Activated T-helper 1 cell treated with anti-CD3 and anti-CD28 coated beads, Interleukin-12 subunit alpha, Interleukin-12 subunit beta, Interleukin-2, Interleukin-4 antibody, amounts not matched to agents 30 ng/mL and 10 ng/mL and 1 ng/mL, durations not matched to agents 14 hours and 24 hours and 36 hours (primary cell): ENCODE data around the gene SELENOI. TPM values are rescaled to one million over a fixed set of nuclear protein-coding genes. Genes with fewer than 3 reads are reported as not detected.
"Not testable (repeated sequence)": the region's sequence is repeated elsewhere in the genome, so short reads cannot be mapped to it uniquely, and the experiment has no call there.

ENCODE experiments used
- DNase-seq: peaks from one replicate; pipeline ENCODE4 v3.0.0; 2021; ENCODE audit warnings: low spot score
- H3K27ac Mint-ChIP-seq: one replicate; pipeline ENCODE4 v1.8.0; 2021; ENCODE audit warnings: mild to moderate bottlenecking, mixed read lengths
- H3K27me3 Mint-ChIP-seq: one replicate; pipeline ENCODE4 v1.8.0; 2022; ENCODE audit warnings: mild to moderate bottlenecking, moderate library complexity, mixed read lengths; ENCODE audit not compliant: insufficient read depth
- H3K36me3 Mint-ChIP-seq: one replicate; pipeline ENCODE4 v1.8.0; 2021; ENCODE audit warnings: low read depth, mixed read lengths
- H3K4me1 Mint-ChIP-seq: one replicate; pipeline ENCODE4 v1.8.0; 2021; ENCODE audit warnings: low read depth, mixed read lengths
- H3K4me3 Mint-ChIP-seq: one replicate; pipeline ENCODE4 v1.8.0; 2021; ENCODE audit warnings: mild to moderate bottlenecking, moderate library complexity, mixed read lengths
- H3K9me3 Mint-ChIP-seq: one replicate; pipeline ENCODE4 v1.8.0; 2021; ENCODE audit warnings: mixed read lengths
- intact Hi-C: fragments of 100-400 bp; cut with micrococcal nuclease; formaldehyde crosslinking; loops from one replicate; pipeline ENCODE4 v1.15.1; 2024
- total RNA-seq: library from RNA; stranded (reverse); gene quantifications from 2 replicates; pipeline ENCODE4 v1.2.3, GENCODE V29; 2022

The SELENOI gene
- total RNA-seq, 1 donor from 2014 or later, result 68.2 TPM

DNA sequence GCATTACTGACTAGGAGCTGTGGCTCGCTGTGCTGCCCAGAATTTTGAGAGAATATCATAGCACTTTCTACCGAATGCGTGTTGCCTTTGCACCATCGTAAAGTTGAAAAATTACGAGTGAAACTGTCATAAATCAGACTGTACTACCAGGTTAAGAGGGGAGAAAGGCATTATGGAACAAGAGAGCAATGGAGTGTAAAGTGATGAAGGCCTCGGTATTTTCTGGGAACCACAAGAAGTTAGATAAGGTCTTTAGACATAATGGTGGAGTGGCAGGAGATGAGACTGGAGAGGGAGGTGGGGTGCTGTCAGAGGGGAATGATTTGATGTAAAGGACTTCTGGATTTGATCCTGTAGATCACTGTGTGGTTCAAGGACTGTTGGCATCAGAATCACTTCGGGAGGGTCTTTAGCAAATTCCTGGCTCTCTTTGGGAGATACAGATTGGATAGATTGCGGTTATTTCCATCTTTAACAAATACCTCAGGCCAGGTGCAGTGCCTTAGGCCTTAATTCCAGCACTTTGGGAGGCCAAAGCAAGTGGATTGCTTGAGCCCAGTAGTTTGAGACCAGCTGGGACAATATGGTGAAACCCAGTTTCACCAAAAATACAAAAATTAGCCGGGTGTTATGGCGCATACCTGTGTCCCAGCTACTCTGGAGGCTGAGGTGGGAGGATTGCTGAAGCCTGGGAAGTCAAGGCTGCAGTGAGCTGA, 5.6 kb downstream of the SELENOI start:
- Mint-ChIP-seq H3K9me3 (no peaks in the 10 kb centered on the region), H3K36me3 (peaks cover 28% of the 10 kb centered on the region), H3K4me3 (no peak overlapping the region), H3K4me1 (peaks cover 54% of the 10 kb centered on the region), H3K27ac (no peak overlapping the region), H3K27me3 (no peaks in the 10 kb centered on the region)
- DNase-seq, result no peak
- intact Hi-C loops, result no loop called here

DNA sequence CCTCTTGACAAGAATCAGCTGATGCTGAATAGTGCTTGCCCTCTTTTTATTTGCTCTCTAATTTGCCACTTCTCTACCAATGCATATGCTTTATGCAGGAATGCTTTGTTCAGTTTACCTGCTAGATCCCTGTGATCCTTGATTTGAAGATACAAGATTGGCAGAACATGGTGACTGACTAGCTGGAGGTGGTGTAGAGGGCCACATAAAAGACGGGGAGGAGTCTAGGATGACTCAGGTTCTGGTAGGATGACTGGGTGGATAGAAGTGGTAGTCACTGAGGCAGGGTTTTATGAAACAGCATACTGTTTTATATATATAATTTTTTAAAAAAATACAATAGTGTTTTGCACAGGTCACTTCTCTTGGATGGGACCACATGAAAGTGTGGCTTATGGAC, 6.9 kb downstream of the SELENOI start:
- Mint-ChIP-seq H3K27ac (no peak overlapping the region), H3K9me3 (no peaks in the 10 kb centered on the region), H3K4me3 (no peak overlapping the region), H3K4me1 (peaks cover 58% of the 10 kb centered on the region), H3K36me3 (peaks cover 32% of the 10 kb centered on the region), H3K27me3 (no peaks in the 10 kb centered on the region)
- intact Hi-C loops, result no loop called here
- DNase-seq, result no peak

DNA sequence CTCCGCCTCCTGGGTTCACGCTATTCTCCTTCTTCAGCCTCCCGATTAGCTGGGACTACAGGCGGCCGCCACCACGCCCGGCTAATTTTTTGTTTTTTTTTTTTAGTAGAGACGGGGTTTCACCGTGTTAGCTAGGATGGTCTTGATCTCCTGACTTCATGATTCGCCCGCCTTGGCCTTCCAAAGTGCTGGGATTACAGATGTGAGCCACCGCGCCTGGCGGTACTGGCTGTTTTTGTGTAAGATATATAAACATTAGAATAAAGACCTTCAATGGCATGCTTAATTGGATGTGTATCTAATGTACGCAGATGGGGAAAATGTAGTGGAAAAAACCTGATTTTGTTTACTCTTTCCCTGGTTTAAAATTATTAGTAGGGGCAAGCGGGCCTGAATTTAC, 8.5 kb downstream of the SELENOI start:
- H3K27ac Mint-ChIP-seq, H3K9me3 Mint-ChIP-seq, DNase-seq, H3K27me3 Mint-ChIP-seq, H3K4me3 Mint-ChIP-seq, intact Hi-C loops: not testable (repeated sequence)
- Mint-ChIP-seq H3K4me1 (peaks cover 62% of the 10 kb centered on the region), H3K36me3 (peaks cover 33% of the 10 kb centered on the region)

DNA sequence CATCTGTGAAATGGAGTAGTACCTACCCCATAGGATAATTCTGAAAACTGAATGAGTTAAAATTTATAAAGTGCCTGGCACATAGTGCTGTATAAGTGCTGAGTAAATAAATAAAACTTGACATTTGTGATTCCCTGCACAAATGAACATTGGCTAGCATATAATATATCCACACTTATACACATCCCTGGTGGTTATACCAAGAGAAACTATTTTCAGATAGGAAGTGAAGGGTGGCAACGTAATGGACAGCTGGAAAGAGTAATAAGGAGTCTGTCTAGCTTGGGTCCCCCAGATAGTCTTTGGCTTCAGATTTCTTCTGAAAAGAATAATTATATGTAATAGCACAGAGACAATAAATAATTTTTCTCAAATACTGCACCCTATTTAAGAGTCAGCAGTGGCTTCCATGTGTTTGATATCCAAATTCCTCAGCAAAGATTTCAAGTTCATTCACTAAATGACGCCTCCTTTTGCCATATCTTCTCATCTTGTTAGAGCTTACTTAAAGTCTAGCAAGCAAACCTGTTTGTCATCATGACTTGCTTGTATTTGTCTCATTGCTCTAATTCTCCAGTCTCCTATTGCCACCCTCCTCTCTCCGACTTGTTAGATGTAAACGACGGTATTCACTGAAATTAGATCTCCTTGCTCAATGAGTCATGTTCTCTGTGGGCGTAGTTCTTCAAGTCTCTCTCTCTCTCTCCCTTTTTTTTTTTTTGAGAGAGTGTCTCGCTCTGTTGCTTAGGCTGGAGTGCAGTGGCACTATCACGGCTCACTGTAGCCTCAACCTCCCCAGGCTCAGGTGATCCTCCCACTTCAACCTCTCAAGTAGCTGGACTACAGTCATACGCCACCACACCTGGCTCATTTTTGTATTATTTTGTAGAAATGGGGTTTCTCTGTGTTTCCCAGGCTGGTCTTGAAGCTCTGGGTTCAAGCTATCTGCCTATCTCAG, 9.4 kb downstream of the SELENOI start:
- H3K9me3 Mint-ChIP-seq, result no peaks in the 10 kb centered on the region
- peaks cover 69% of the 10 kb centered on the region for H3K4me1 Mint-ChIP-seq
- DNase-seq, result no peak
- peak overlapping the region; percentile 1 for H3K27ac Mint-ChIP-seq
- H3K36me3 Mint-ChIP-seq, result peaks cover 37% of the 10 kb centered on the region
- H3K4me3 Mint-ChIP-seq, result no peak overlapping the region
- intact Hi-C loops, result loop anchor here (1.0 kb wide), 1 partner anchor 8 kb away; no protein-coding TSS in a partner anchor
- H3K27me3 Mint-ChIP-seq, result no peaks in the 10 kb centered on the region

DNA sequence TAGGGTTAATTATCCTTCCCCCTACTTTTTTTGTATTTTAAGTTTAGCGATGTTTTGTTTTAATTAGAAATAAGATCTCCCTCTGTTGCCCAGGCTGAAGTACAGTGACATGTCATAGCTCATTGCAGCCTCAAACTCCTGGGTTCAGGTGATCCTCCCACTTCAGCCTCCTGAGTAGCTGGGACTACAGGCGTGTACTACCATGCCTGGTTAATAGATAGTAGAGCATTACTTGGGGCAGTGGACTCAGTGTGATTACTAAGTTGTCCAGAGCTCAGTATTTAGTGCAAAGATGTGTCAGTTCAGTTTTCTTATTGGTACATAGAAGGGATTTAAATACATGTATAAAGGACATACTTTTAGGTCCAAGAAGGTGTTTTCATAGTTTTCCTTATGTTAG, 10.2 kb downstream of the SELENOI start:
- intact Hi-C loops, result no loop called here
- Mint-ChIP-seq H3K4me3 (no peak overlapping the region), H3K9me3 (no peaks in the 10 kb centered on the region), H3K4me1 (peaks cover 62% of the 10 kb centered on the region), H3K36me3 (peaks cover 35% of the 10 kb centered on the region), H3K27me3 (no peaks in the 10 kb centered on the region), H3K27ac (no peak overlapping the region)
- DNase-seq, result no peak

DNA sequence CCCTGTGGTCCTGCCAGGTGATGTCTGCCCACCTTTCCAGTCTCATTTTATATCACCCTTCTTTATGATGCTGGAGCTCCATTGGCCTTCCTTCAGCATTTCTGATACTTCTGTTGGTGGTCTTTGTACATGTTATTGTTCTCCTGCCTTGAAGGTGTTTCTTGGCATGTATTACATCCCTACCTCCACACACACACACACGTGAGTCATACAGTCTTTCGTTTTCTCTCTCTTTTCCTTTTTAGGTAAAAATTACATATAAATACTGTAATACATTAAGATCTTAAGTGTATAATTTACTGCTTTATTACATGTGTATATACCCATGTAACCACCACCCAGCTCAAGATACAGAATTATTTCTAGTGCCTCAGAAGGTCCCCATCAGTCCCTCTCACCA, 10.8 kb downstream of the SELENOI start:
- Mint-ChIP-seq H3K27ac (no peak overlapping the region), H3K36me3 (peaks cover 31% of the 10 kb centered on the region)
- intact Hi-C loops, result no loop called here

DNA sequence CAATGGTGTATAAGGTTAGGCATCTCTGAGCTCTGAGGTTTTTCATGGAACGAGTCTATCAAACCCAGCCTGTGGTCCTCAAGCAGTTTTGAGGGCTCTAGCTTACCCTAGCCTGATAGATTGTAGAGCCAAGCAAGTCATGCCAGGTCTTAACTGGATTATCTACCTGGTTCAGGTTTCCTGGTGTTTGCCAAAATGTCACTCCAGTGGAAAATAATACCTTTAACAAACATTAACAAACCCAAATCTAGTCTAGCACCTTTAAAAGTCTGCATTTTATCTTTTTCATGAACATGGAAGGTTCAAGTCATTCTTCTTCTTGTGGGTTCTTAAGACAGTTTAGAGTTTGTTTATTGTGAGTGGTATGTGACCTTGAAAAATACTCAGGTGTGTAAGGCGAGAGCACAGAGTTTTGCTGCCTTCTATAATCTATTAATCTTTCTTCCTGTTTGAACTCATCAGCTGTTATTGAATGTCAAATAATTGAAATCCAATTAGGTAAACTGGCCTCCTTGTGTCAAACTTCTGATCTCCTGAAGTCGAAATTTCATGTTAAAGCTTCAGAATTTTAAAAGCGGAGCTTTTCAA, 14.0 kb downstream of the SELENOI start:
- H3K27ac Mint-ChIP-seq, result no peak overlapping the region
- no peaks in the 10 kb centered on the region for H3K9me3 Mint-ChIP-seq
- intact Hi-C loops, result no loop called here
- no peaks in the 10 kb centered on the region for H3K27me3 Mint-ChIP-seq
- peaks cover 19% of the 10 kb centered on the region for H3K36me3 Mint-ChIP-seq
- no peak for DNase-seq
- H3K4me3 Mint-ChIP-seq, result no peak overlapping the region
- peaks cover 52% of the 10 kb centered on the region for H3K4me1 Mint-ChIP-seq

More for the DNA sequence above, 10.8 kb downstream of the SELENOI start:
- H3K27me3 Mint-ChIP-seq, result no peaks in the 10 kb centered on the region
- no peak overlapping the region for H3K4me3 Mint-ChIP-seq
- peaks cover 55% of the 10 kb centered on the region for H3K4me1 Mint-ChIP-seq
- no peaks in the 10 kb centered on the region for H3K9me3 Mint-ChIP-seq
- no peak for DNase-seq

DNA sequence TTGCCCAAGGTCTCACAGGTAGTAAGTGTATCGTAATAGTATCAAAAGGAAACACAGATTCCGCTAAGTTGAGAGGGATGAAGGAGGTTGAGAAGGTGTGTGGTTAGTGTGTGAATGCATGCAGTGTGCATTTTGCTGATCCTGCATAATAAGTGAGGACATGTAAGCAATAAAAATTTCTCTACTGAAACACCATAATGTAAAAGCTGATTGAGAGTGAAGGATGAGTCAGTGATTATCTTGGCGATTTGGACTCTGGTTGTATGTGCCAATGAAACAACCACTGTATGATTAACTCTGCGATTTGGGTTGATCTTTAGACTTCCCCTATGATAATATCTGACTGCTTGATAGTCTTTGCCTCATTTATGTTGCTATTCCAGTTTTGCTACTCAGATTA, 17.4 kb downstream of the SELENOI start:
- H3K27ac Mint-ChIP-seq, result no peak overlapping the region
- no peaks in the 10 kb centered on the region for H3K9me3 Mint-ChIP-seq
- DNase-seq, result no peak

DNA sequence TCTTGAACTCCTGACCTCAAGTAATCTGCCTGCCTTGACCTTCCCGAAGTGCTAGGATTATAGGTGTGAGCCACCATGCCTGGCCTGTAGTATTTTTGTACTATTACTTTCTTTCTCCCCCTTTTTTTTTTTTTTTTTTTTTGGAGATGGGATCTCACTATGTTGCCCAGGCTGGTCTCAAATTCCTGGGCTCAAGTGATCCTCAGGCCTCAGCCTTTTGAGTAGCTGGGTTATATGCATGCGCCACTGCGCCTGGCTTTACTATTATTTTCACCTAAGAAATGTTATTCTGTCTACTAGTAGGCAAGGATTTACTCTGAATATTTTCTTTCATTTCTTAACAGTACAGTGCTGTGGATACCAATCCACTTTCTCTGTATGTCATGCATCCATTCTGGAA, 18.0 kb downstream of the SELENOI start:
- DNase-seq, result no peak
- Mint-ChIP-seq H3K4me3 (no peak overlapping the region), H3K36me3 (peaks cover 16% of the 10 kb centered on the region), H3K4me1 (peaks cover 22% of the 10 kb centered on the region), H3K27me3 (no peaks in the 10 kb centered on the region), H3K27ac (no peak overlapping the region), H3K9me3 (no peaks in the 10 kb centered on the region)
- intact Hi-C loops, result no loop called here

More for the DNA sequence above, 17.4 kb downstream of the SELENOI start:
- Mint-ChIP-seq H3K4me3 (no peak overlapping the region), H3K27me3 (no peaks in the 10 kb centered on the region), H3K36me3 (peaks cover 16% of the 10 kb centered on the region), H3K4me1 (peaks cover 28% of the 10 kb centered on the region)
- intact Hi-C loops, result no loop called here

DNA sequence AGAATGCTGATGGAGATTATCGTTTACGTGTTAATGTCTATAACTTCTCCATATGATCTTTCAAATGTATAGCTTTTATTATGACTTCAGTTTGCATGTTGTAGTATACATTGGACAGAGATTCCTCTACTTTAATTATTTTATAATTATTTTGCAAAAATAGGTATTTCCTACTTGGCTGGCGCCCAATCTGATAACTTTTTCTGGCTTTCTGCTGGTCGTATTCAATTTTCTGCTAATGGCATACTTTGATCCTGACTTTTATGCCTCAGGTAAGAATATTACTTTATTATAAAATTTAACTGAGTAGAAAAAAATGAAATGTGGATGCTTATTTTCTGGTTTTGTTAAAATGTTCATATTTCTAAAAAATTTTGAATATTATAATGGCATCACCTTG, 18.7 kb downstream of the SELENOI start:
- DNase-seq, result no peak
- Mint-ChIP-seq H3K36me3 (peaks cover 17% of the 10 kb centered on the region), H3K4me1 (peaks cover 15% of the 10 kb centered on the region), H3K4me3 (no peak overlapping the region), H3K9me3 (no peaks in the 10 kb centered on the region), H3K27ac (no peak overlapping the region), H3K27me3 (no peaks in the 10 kb centered on the region)
- intact Hi-C loops, result no loop called here

DNA sequence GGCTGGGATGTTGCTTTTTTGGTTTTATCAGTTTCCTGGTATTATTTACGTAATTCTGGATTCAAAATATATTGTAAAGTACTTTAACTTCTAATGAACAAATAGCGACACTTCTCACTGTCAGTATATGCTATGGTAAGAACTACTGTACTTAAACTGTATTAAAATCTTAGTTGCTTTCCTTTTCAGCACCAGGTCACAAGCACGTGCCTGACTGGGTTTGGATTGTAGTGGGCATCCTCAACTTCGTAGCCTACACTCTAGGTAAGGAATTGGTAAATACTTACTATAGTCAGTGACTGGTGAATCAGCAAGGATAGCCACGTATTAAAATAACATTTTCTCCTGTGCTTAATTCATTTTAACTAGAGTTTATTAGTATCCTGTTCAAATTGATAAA, 21.0 kb downstream of the SELENOI start:
- H3K4me3 Mint-ChIP-seq, result no peak overlapping the region
- no peaks in the 10 kb centered on the region for H3K9me3 Mint-ChIP-seq
- H3K36me3 Mint-ChIP-seq, result peaks cover 20% of the 10 kb centered on the region
- H3K27ac Mint-ChIP-seq, result no peak overlapping the region
- H3K4me1 Mint-ChIP-seq, result peaks cover 8% of the 10 kb centered on the region
- no peaks in the 10 kb centered on the region for H3K27me3 Mint-ChIP-seq
- intact Hi-C loops, result no loop called here
- DNase-seq, result no peak

DNA sequence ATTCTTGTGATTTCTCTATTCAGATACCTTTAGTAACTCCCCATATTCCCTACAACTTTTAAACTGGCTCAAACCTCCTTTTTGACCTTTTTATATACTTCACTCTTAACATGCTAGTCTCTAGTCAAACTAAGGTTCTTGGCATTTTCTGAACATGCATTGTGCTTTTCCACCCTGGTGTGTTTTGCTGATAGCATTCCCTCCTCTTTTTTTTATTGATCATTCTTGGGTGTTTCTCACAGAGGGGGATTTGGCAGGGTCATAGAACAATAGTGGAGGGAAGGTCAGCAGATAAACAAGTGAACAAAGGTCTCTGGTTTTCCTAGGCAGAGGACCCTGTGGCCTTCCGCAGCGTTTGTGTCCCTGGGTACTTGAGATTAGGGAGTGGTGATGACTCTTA, 23.7 kb downstream of the SELENOI start:
- H3K36me3 Mint-ChIP-seq, result peaks cover 34% of the 10 kb centered on the region
- H3K27me3 Mint-ChIP-seq, H3K9me3 Mint-ChIP-seq, H3K4me3 Mint-ChIP-seq, H3K27ac Mint-ChIP-seq, H3K4me1 Mint-ChIP-seq, intact Hi-C loops, DNase-seq: not testable (repeated sequence)

DNA sequence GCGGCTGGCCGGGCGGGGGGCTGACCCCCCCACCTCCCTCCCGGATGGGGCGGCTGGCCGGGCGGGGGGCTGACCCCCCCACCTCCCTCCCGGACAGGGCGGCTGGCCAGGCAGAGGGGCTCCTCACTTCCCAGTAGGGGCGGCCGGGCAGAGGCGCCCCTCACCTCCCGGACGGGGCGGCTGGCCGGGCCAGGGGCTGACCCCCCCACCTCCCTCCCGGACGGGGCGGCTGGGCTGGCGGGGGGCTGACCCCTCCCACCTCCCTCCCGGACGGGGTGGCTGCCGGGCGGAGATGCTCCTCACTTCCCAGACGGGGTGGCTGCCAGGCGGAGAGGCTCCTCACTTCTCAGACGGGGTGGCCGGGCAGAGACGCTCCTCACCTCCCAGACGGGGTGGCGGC, 25.0 kb downstream of the SELENOI start:
- H3K27me3 Mint-ChIP-seq, H3K27ac Mint-ChIP-seq, H3K9me3 Mint-ChIP-seq, intact Hi-C loops, H3K4me3 Mint-ChIP-seq, H3K4me1 Mint-ChIP-seq, DNase-seq: not testable (repeated sequence)
- peaks cover 39% of the 10 kb centered on the region for H3K36me3 Mint-ChIP-seq
